NCI-H2171 treated with DMSO at 0.1 percent for 48 hours (cell line): ENCODE data around the gene KLHDC2.
"Not testable (repeated sequence)": the region's sequence is repeated elsewhere in the genome, so short reads cannot be mapped to it uniquely, and the experiment has no call there.

Experiments
- DNase-seq: peaks from one replicate; lab custom pipeline; 2025; lab: John Stamatoyannopoulos, UW

The KLHDC2 gene

GRCh38 chr14:49767571-49768300 lies at the start of gene KLHDC2:
Gene KLHDC2, plus strand, starts transcription at chr14:49768153. Its CDS starts 316 bp downstream, at chr14:49768469.
- peak; percentile 91 for DNase-seq

- DNase-seq = no peak
These were observed 47.2 kb upstream of the KLHDC2 start for GRCh38 chr14:49720744-49721143.

- not testable (repeated sequence) for DNase-seq
These were observed 46.1 kb upstream of the KLHDC2 start for GRCh38 chr14:49721733-49722435.

- DNase-seq = no peak
These were observed 40.8 kb upstream of the KLHDC2 start for GRCh38 chr14:49727171-49727570.

- no peak for DNase-seq
These were observed 35.1 kb upstream of the KLHDC2 start for GRCh38 chr14:49732896-49733295.

- DNase-seq = no peak
These were observed 34.1 kb upstream of the KLHDC2 start for GRCh38 chr14:49733836-49734235.

- DNase-seq = not testable (repeated sequence)
These were observed 32.3 kb upstream of the KLHDC2 start for GRCh38 chr14:49735669-49736068.

- no peak for DNase-seq
These were observed 22.8 kb upstream of the KLHDC2 start for GRCh38 chr14:49745191-49745590.

- not testable (repeated sequence) for DNase-seq
These were observed 21.5 kb upstream of the KLHDC2 start for GRCh38 chr14:49746476-49746875.

- DNase-seq = no peak
These were observed 13.3 kb upstream of the KLHDC2 start for GRCh38 chr14:49754570-49755097.

- DNase-seq = no peak
These were observed 12.6 kb upstream of the KLHDC2 start for GRCh38 chr14:49755378-49755777.

- no peak for DNase-seq
These were observed 6.0 kb upstream of the KLHDC2 start for GRCh38 chr14:49761839-49762551.

GRCh38 chr14:49766839-49767238 lies 1.1 kb upstream of the KLHDC2 start:
- no peak for DNase-seq

- DNase-seq = no peak
These were observed 733 bp upstream of the KLHDC2 start for GRCh38 chr14:49767270-49767570.

- DNase-seq = peak; percentile 52
These were observed 558 bp downstream of the KLHDC2 start for GRCh38 chr14:49768301-49769121.

- no peak for DNase-seq
These were observed 1.2 kb downstream of the KLHDC2 start for GRCh38 chr14:49769171-49769570.

GRCh38 chr14:49769581-49770211 lies 1.7 kb downstream of the KLHDC2 start:
- DNase-seq = no peak

- no peak for DNase-seq
These were observed 2.4 kb downstream of the KLHDC2 start for GRCh38 chr14:49770212-49770817.

- not testable (repeated sequence) for DNase-seq
These were observed 3.7 kb downstream of the KLHDC2 start for GRCh38 chr14:49771691-49772090.

GRCh38 chr14:49774106-49774505 lies 6.2 kb downstream of the KLHDC2 start:
- DNase-seq = no peak

- DNase-seq = no peak
These were observed 10.5 kb downstream of the KLHDC2 start for GRCh38 chr14:49778421-49778820.
